ENCODE results near the gene RNF175.

GRCh38 chr4:153668647-153669046, 91.2 kb downstream of the RNF175 start:
- no peak for TF ChIP-seq CTCF (conservative IDR thresholded peaks at IDR 0.05)
- no peak for TF ChIP-seq ZFX (IDR thresholded peaks at IDR 0.05)

All from C4-2B (cell line).